Omental fat pad (tissue), 4 donors: ENCODE measurements around the gene CCDC117. TPM values are rescaled to one million over a fixed set of nuclear protein-coding genes. Genes with fewer than 3 reads are reported as not detected.
"Not testable (repeated sequence)": the region's sequence is repeated elsewhere in the genome, so short reads cannot be mapped to it uniquely, and the experiment has no call there.

Source experiments
- ATAC-seq: fragments of 150-250 bp; one replicate; pipeline ENCODE4 v1.9.1; 2016; ENCODE audit warnings: mild to moderate bottlenecking, moderate library complexity; ENCODE audit not compliant: low FRiP score
- DNase-seq: peaks from one replicate; pipeline ENCODE4 v3.0.0-alpha.2; 2019; ENCODE audit warnings: low spot score
- CTCF ChIP-seq, 3 donors: fragments of 450-650 bp; IDR thresholded peaks; one replicate each; pipeline ENCODE4 v1.5.1; 2016 to 2017; ENCODE audit warnings: antibody characterized with exemption in 3 of 3, mild to moderate bottlenecking in 3 of 3, moderate library complexity in 2 of 3
- total RNA-seq, 4 donors: library from RNA; depleted of rRNA; stranded (reverse); fragments of >200 nt; gene quantifications; one replicate each; pipeline ENCODE4 v1.1.0, GENCODE V29; 2016

Gene CCDC117
- total RNA-seq, 4 donors from 2014 or later: 10.1 to 22.9 (median 18.2) TPM

- no peak for TF ChIP-seq CTCF (IDR thresholded peaks at IDR 0.05)
- ATAC-seq (no peak), DNase-seq (no peak)
Observed at GRCh38 chr22:28737701-28738100, 34.8 kb upstream of the CCDC117 start.

- DNase-seq: not testable (repeated sequence)
Observed at GRCh38 chr22:28738876-28739275, 33.6 kb upstream of the CCDC117 start.

DNA sequence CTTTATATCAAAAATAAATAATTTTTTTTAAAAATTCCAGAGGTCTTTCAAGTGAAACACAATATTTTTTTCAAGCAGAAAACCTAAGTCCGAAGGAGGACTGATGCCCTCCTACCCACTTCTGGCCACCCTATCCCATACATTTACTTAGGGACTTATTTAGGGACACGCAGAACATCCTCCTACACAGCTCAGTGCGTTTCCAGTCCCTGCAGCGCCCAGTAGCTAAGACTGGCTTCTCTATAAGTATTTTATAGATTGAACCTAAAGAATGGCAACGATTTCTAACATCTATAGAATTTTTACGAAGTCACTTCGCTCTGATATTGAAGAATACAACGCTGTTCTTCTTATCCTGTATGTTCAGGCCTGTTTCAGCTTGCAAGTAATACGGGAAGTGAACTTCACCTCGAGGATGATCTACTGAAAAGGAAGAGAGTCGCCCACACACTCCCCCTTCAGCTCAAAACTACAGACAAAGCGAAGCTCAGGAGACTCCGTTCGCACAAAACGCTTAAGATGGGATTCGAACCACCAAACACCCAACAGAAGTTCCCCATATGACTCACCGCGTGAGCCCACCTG, 31.2 kb upstream of the CCDC117 start:
- DNase-seq (no peak), ATAC-seq (no peak)
- no peak for TF ChIP-seq CTCF (IDR thresholded peaks at IDR 0.05)

More at GRCh38 chr22:28738876-28739275, 33.6 kb upstream of the CCDC117 start:
- ATAC-seq: not testable (repeated sequence)

DNA sequence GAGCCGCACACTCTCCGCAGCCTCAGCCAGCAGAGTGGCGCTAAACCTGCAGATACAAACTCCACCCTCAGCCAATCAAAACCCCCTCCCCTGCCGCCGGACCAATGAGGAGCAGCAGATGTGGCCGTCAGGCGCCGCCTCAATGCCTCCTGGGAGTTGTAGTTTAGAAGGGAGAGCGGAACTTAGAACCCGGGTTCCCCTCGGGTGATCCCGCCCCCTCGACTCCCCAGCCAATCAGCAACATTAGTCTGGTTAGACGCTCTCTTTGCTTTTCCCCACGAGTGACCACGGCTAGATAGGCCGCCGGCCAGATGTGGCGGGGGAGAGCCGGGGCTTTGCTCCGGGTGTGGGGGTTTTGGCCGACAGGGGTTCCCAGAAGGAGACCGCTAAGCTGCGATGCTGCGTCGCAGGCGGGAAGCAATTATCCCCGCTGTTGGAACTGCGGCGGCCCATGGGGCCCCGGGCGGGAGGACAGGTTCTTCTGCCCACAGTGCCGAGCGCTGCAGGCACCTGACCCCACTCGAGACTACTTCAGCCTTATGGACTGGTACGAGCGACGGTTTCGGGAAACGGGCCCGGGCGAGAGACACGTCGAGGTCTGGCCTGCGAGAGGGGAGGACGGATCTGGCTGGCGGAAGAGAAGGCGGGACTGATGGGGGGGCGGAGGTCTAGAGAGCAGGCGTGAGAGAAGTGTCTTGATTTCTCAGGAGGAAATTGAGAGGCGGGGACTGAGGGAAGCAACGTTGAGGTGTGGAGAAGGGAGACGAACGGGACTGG, 30.5 kb upstream of the CCDC117 start, which contains the start of the genes CHEK2 and HSCB:
Gene CHEK2 (minus strand): TSS at position 36 of the 777 bp plus-strand sequence. CDS start 7,099 bp downstream, outside the sequence.
Gene HSCB (plus strand): TSS at position 255 of the 777 bp plus-strand sequence. CDS start 57 bp downstream, at position 312.
- TF ChIP-seq CTCF (IDR thresholded peaks at IDR 0.05): no peak
- ATAC-seq (peak; percentile 97), DNase-seq (peak; percentile 89)

- no peak for DNase-seq
- TF ChIP-seq CTCF (IDR thresholded peaks at IDR 0.05): no peak
- no peak for ATAC-seq
Observed at GRCh38 chr22:28742562-28742962, 29.9 kb upstream of the CCDC117 start.

DNA sequence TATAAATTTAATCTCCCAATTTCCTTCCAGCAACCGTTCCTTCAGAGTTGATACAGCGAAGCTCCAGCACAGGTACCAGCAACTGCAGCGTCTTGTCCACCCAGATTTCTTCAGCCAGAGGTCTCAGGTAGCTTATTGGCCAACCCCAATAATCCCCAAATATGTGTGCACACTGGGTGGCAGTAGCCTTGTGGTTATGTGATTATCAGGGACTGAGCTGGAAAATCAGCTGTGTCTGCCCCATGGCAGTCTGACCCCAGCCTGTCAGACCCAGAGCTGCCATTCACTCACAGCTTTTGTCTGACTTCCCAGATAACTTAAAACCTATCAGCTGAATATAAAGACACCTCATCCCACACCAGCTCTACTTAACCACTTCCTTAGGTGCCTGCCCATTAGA, 28.6 kb upstream of the CCDC117 start:
- TF ChIP-seq CTCF (IDR thresholded peaks at IDR 0.05): no peak

DNA sequence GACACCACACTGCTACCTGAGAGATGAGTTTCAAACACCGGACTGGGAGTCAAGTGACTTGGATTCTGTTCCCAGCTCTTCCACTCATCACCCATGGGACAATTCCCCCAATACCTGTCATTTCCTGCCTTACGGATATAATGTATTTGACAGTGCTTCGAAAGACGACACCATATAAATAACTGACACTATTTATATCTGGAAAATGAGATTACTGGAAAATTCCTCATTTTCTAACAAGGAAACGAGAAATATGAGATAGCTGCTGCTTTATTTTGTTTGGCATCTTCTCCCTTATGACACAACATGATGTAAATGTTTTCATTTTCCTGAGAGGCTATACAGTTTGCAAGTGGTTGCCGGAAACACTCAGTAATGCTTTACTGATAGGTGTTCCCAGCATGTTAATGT, 22.0 kb upstream of the CCDC117 start:
- no peak for TF ChIP-seq CTCF (IDR thresholded peaks at IDR 0.05)
- ATAC-seq: no peak

More for the DNA sequence above, 28.6 kb upstream of the CCDC117 start:
- DNase-seq (no peak), ATAC-seq (no peak)

DNA sequence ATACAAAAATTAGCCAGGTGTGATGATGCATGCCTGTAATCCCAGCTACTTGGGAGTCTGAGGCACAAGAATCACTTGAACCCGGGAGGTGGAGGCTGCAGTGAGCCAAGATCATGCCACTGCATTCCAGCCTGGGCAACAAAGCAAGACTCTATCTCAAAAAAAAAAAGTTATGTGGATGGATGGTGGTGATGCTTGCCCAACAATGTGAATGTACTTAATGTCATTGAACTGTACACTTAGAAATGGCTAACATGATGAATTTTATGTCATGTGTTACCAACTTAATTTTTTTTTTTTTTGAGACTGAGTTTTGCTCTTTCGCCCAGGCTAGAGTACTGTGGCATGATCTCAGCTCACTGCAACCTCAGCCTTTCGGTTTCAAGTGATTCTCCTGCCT, 18.0 kb upstream of the CCDC117 start:
- DNase-seq, ATAC-seq: not testable (repeated sequence)

More for the DNA sequence above, 22.0 kb upstream of the CCDC117 start:
- no peak for DNase-seq
